Endothelial cell of umbilical vein (primary cell): Measurements from ENCODE around the gene INKA1. TPM values are rescaled to one million over a fixed set of nuclear protein-coding genes. Genes with fewer than 3 reads are reported as not detected.

Experiments used
- BruUV-seq: library from RNA; stranded (reverse); fragments of 400-500 nt; replicated peaks from 2 replicates; lab custom pipeline; 2021; lab: Mats Ljungman, UMichigan
- CTCF ChIA-PET: fragments of 300-600, 350-600 bp; sonication (Branson Sonifier 250); formaldehyde crosslinking; loops from one replicate; lab custom pipeline; 2021; ENCODE audit warnings: antibody characterized with exemption, inconsistent platforms; lab: Charles Lee
- POLR2A ChIA-PET: fragments of 300-600, 350-600 bp; sonication (Branson Sonifier 250); formaldehyde crosslinking; loops from one replicate; lab custom pipeline; 2021; ENCODE audit warnings: antibody characterized with exemption, inconsistent platforms; lab: Charles Lee
- DNase-seq: peaks from one replicate; pipeline ENCODE4 v3.0.0-alpha.2; 2011; ENCODE audit warnings: low read depth, low spot score
- FAIRE-seq: peaks from 2 replicates; lab custom pipeline; 2011; peaks lifted over from hg19 to GRCh38; lab: Jason Lieb, UNC
- H2AFZ ChIP-seq: 2 replicates; pipeline ENCODE4 v1.6.0; 2012; ENCODE audit warnings: low read depth, low read length, control low read depth, inconsistent platforms
- H3K27ac ChIP-seq: 2 replicates; pipeline ENCODE4 v1.5.1; 2011; ENCODE audit warnings: low read depth, mild to moderate bottlenecking, control low read depth, low read length, moderate library complexity; ENCODE audit not compliant: insufficient read depth
- H3K27me3 ChIP-seq, 2 experiments: 2 replicates each; pipeline versions ENCODE4 v1.6.0 to v1.6.1; 2011; ENCODE audit warnings: low read length in 2 of 2, mixed read lengths in 1 of 2; ENCODE audit not compliant: control insufficient read depth in 2 of 2, insufficient read depth in 2 of 2
- H3K36me3 ChIP-seq, 2 experiments: 2 replicates in 1 of 2; 3 replicates in 1 of 2; pipeline ENCODE4 v1.5.1; 2011; ENCODE audit warnings: low read length in 2 of 2, mild to moderate bottlenecking in 1 of 2, moderate library complexity in 1 of 2; ENCODE audit not compliant: control insufficient read depth in 2 of 2, insufficient read depth in 2 of 2; ENCODE audit errors: extremely low read depth in 1 of 2
- H3K4me1 ChIP-seq: 3 replicates; pipeline ENCODE4 v1.5.1; 2011; ENCODE audit warnings: mild to moderate bottlenecking, low read length; ENCODE audit not compliant: control insufficient read depth, insufficient read depth; ENCODE audit errors: extremely low read depth
- H3K4me2 ChIP-seq: 2 replicates; pipeline ENCODE4 v1.6.1; 2011; ENCODE audit warnings: low read length, control low read depth, mixed read lengths; ENCODE audit not compliant: insufficient read depth
- H3K4me3 ChIP-seq, 3 experiments: fragments of 200-600 bp in 1 of 3; sonication (generic), shearing (Covaris generic) in 1 of 3; replicated peaks in 1 of 3; 2 replicates each; pipeline ENCODE4 v1.5.1; 2011 to 2016; ENCODE audit warnings: control low read depth in 3 of 3, low read length in 3 of 3, mild to moderate bottlenecking in 2 of 3, inconsistent platforms in 1 of 3, low read depth in 1 of 3, moderate library complexity in 1 of 3; ENCODE audit not compliant: insufficient read depth in 1 of 3
- H3K79me2 ChIP-seq: 2 replicates; pipeline ENCODE4 v1.6.0; 2012; ENCODE audit warnings: low read length, inconsistent platforms; ENCODE audit not compliant: control insufficient read depth, insufficient read depth
- H3K9ac ChIP-seq: replicated peaks from 2 replicates; pipeline ENCODE3; 2011; ENCODE audit warnings: low read length, control low read depth; ENCODE audit not compliant: insufficient read depth; ENCODE audit errors: extremely low read depth
- H3K9me1 ChIP-seq: replicated peaks from 3 replicates; pipeline ENCODE4 v1.6.0; 2011; ENCODE audit warnings: mild to moderate bottlenecking, low read length; ENCODE audit not compliant: control insufficient read depth, insufficient read depth; ENCODE audit errors: extremely low read depth
- H3K9me3 ChIP-seq: replicated peaks from 2 replicates; pipeline ENCODE4 v1.5.1; 2012; ENCODE audit warnings: low read length, inconsistent platforms; ENCODE audit not compliant: control insufficient read depth, insufficient read depth
- H4K20me1 ChIP-seq: replicated peaks from 2 replicates; pipeline ENCODE3; 2011; ENCODE audit warnings: mild to moderate bottlenecking, low read length; ENCODE audit not compliant: control insufficient read depth, insufficient read depth; ENCODE audit errors: extremely low read depth
- EZH2 ChIP-seq: IDR thresholded peaks from 2 replicates; pipeline ENCODE4 v1.6.1; 2012; ENCODE audit warnings: borderline replicate concordance, low read depth, mild to moderate bottlenecking, moderate library complexity, low read length, inconsistent platforms; ENCODE audit not compliant: severe bottlenecking
- FOS ChIP-seq: IDR thresholded peaks from 2 replicates; pipeline ENCODE4 v1.6.1; 2011; ENCODE audit warnings: mild to moderate bottlenecking, low read length, moderate library complexity, borderline replicate concordance; ENCODE audit not compliant: insufficient read depth
- GATA2 ChIP-seq: IDR thresholded peaks from 2 replicates; pipeline ENCODE4 v1.7.0; 2011; ENCODE audit warnings: low read depth, mild to moderate bottlenecking, moderate library complexity, mixed read lengths, low read length; ENCODE audit not compliant: insufficient read length, insufficient read depth
- JUN ChIP-seq: IDR thresholded peaks from 2 replicates; pipeline ENCODE4 v1.6.1; 2011; ENCODE audit warnings: borderline replicate concordance, low read depth; ENCODE audit not compliant: insufficient read length, insufficient read depth
- MYC ChIP-seq: IDR thresholded peaks from one replicate; pipeline ENCODE4 v1.6.1; 2011; ENCODE audit warnings: mild to moderate bottlenecking, low read depth, low read length
- POLR2A ChIP-seq: IDR thresholded peaks from 2 replicates; pipeline ENCODE4 v1.6.1; 2012; ENCODE audit warnings: low read depth, mild to moderate bottlenecking, control low read depth, low read length
- POLR2AphosphoS5 ChIP-seq: IDR thresholded peaks from 2 replicates; pipeline ENCODE4 v1.6.1; 2012; ENCODE audit warnings: low read depth, mild to moderate bottlenecking, control low read depth, low read length, moderate library complexity; ENCODE audit not compliant: insufficient read depth
- dilution Hi-C: fragments of 300-500 bp; cut with MboI; formaldehyde crosslinking; loops from one replicate; pipeline ENCODE4 v1.15.0; 2019; ENCODE audit warnings: low sequenced_read_pairs; ENCODE audit not compliant: extremely low pct_ligation_motif_present
- intact Hi-C: fragments of 100-400 bp; cut with micrococcal nuclease; formaldehyde crosslinking; loops from one replicate; pipeline ENCODE4 v1.10.0; 2022
- polyA plus RNA-seq, 4 experiments: library from polyadenylated mRNA; depleted of rRNA in 3 of 4; stranded (reverse) in 3 of 4; unstranded in 1 of 4; fragments of >200 nt; gene quantifications; 2 replicates each; pipeline versions ENCODE4 v1.2.1 to v1.2.3, GENCODE V29; 2011 to 2012; ENCODE audit warnings: missing spikeins in 1 of 4
- total RNA-seq: library from RNA; stranded (reverse); gene quantifications from 2 replicates; pipeline ENCODE4 v1.2.3, GENCODE V29; 2021
- TF ChIP-seq, protein P1 (sequence below): IDR thresholded peaks from 2 replicates; pipeline ENCODE4 v1.6.1; 2011; ENCODE audit not compliant: insufficient read depth, insufficient read length
- TF ChIP-seq, protein P2 (sequence below), 2 donors: IDR thresholded peaks; 1 replicate in 1 of 2; 2 replicates in 1 of 2; pipeline ENCODE4 v1.5.1; 2011; ENCODE audit warnings: low read length in 2 of 2, mild to moderate bottlenecking in 2 of 2, moderate library complexity in 2 of 2, control low read depth in 1 of 2, inconsistent platforms in 1 of 2, low read depth in 1 of 2; ENCODE audit not compliant: insufficient read depth in 1 of 2; ENCODE audit errors: extremely low read depth in 1 of 2

INKA1 gene
- total and polyA plus RNA-seq, 2 donors (not counting 3 experiments of a cell fraction or from before 2014, with no cell fraction given) = 24.0 to 37.8 TPM

DNA sequence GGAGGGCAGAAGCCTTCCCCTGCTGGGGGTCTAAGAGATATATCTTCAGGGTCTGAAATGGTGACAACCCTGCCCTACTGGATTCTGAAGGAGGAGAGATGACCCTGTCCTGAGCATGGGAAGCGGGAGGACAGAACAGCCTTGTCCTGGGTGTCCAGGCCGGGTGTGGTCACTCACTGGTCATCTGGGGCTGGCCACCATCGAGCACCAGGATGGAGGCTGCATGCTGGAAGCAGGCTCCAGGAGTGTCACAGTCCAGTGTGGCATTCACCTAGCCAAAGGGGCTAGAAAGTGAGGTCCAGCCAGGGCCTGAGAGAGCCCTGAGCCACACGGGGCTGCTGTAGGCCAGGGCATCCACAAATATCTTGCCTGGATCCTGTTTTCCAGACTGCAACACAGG is 8.6 kb upstream of the INKA1 start:
- POLR2A ChIA-PET = no interaction called here
- DNase-seq (no peak), FAIRE-seq (no peak)
- TF ChIP-seq POLR2AphosphoS5 (no peak), FOS (no peak), MYC (no peak), EZH2 (no peak), JUN (no peak), GATA2 (no peak), POLR2A (no peak)
- TF ChIP-seq, protein P1, sequence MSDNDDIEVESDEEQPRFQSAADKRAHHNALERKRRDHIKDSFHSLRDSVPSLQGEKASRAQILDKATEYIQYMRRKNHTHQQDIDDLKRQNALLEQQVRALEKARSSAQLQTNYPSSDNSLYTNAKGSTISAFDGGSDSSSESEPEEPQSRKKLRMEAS = no peak
- TF ChIP-seq, protein P2, sequence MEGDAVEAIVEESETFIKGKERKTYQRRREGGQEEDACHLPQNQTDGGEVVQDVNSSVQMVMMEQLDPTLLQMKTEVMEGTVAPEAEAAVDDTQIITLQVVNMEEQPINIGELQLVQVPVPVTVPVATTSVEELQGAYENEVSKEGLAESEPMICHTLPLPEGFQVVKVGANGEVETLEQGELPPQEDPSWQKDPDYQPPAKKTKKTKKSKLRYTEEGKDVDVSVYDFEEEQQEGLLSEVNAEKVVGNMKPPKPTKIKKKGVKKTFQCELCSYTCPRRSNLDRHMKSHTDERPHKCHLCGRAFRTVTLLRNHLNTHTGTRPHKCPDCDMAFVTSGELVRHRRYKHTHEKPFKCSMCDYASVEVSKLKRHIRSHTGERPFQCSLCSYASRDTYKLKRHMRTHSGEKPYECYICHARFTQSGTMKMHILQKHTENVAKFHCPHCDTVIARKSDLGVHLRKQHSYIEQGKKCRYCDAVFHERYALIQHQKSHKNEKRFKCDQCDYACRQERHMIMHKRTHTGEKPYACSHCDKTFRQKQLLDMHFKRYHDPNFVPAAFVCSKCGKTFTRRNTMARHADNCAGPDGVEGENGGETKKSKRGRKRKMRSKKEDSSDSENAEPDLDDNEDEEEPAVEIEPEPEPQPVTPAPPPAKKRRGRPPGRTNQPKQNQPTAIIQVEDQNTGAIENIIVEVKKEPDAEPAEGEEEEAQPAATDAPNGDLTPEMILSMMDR (IDR thresholded peaks at IDR 0.05; ENCODE audit: extremely low read depth in 1 of 2, insufficient read depth in 1 of 2, low read depth in 1 of 2, low read length in 2 of 2) = no peak
- no peaks in the 10 kb centered on the region for H3K79me2 ChIP-seq
- no peaks in the 10 kb centered on the region for H3K9me1 ChIP-seq
- no peaks in the 10 kb centered on the region for H3K27me3 ChIP-seq
- no peaks in the 10 kb centered on the region for H3K36me3 ChIP-seq
- H4K20me1 ChIP-seq = no peaks in the 10 kb centered on the region
- H2AFZ ChIP-seq = no peak overlapping the region
- H3K4me3 ChIP-seq = no peak overlapping the region
- H3K9me3 ChIP-seq = no peaks in the 10 kb centered on the region
- CTCF ChIA-PET = no interaction called here
- BruUV-seq = no TSS peak
- dilution Hi-C loops = no loop called here
- intact Hi-C loops = no loop called here
- no peak overlapping the region for H3K27ac ChIP-seq
- peaks cover 3% of the 10 kb centered on the region for H3K4me1 ChIP-seq
- no peak overlapping the region for H3K9ac ChIP-seq
- no peak overlapping the region for H3K4me2 ChIP-seq
